Activated naive CD4-positive, alpha-beta T cell treated with Interleukin-2 at 50 U/mL for 16 hours (primary cell): ENCODE data around the gene CDKAL1.
"Not testable (repeated sequence)": the region's sequence is repeated elsewhere in the genome, so short reads cannot be mapped to it uniquely, and the experiment has no call there.

Source experiments
- DNase-seq: peaks from one replicate; pipeline ENCODE4 v3.0.0-alpha.2; 2020

CDKAL1 gene

GRCh38 chr6:20715135-20715806 lies 181.0 kb downstream of the CDKAL1 start:
- no peak for DNase-seq

- DNase-seq = no peak
Measured at GRCh38 chr6:20716865-20717264, 182.6 kb downstream of the CDKAL1 start.

GRCh38 chr6:20717743-20718142 lies 183.5 kb downstream of the CDKAL1 start:
- DNase-seq = no peak

GRCh38 chr6:20718705-20719653 lies 184.7 kb downstream of the CDKAL1 start:
- no peak for DNase-seq

GRCh38 chr6:20719980-20720379 lies 185.7 kb downstream of the CDKAL1 start:
- no peak for DNase-seq

- not testable (repeated sequence) for DNase-seq
Measured at GRCh38 chr6:20721121-20721520, 186.9 kb downstream of the CDKAL1 start.

GRCh38 chr6:20722455-20722854 lies 188.2 kb downstream of the CDKAL1 start:
- no peak for DNase-seq

GRCh38 chr6:20723236-20723635 lies 189.0 kb downstream of the CDKAL1 start:
- DNase-seq = no peak

GRCh38 chr6:20724443-20725190 lies 190.4 kb downstream of the CDKAL1 start:
- DNase-seq = no peak

- not testable (repeated sequence) for DNase-seq
Measured at GRCh38 chr6:20725235-20725634, 191.0 kb downstream of the CDKAL1 start.

GRCh38 chr6:20729086-20729485 lies 194.8 kb downstream of the CDKAL1 start:
- no peak for DNase-seq

- DNase-seq = not testable (repeated sequence)
Measured at GRCh38 chr6:20732362-20732761, 198.1 kb downstream of the CDKAL1 start.

- DNase-seq = no peak
Measured at GRCh38 chr6:20732896-20733295, 198.6 kb downstream of the CDKAL1 start.

GRCh38 chr6:20737912-20738311 lies 203.7 kb downstream of the CDKAL1 start:
- no peak for DNase-seq

GRCh38 chr6:20740088-20740487 lies 205.8 kb downstream of the CDKAL1 start:
- no peak for DNase-seq

- no peak for DNase-seq
Measured at GRCh38 chr6:20740727-20741126, 206.5 kb downstream of the CDKAL1 start.

GRCh38 chr6:20741490-20741889 lies 207.2 kb downstream of the CDKAL1 start:
- DNase-seq = no peak

GRCh38 chr6:20744911-20745557 lies 210.8 kb downstream of the CDKAL1 start:
- DNase-seq = no peak

GRCh38 chr6:20746024-20746423 lies 211.8 kb downstream of the CDKAL1 start:
- DNase-seq = no peak

- DNase-seq = no peak
Measured at GRCh38 chr6:20746805-20747558, 212.7 kb downstream of the CDKAL1 start.

GRCh38 chr6:20747991-20748390 lies 213.7 kb downstream of the CDKAL1 start:
- no peak for DNase-seq
